Neuronal stem cell (in vitro differentiated cells): ENCODE measurements around the gene RHO.
A peak's percentile ranks its signal among the peaks of the same experiment; 100 is the strongest.
"Not testable (repeated sequence)": the region's sequence is repeated elsewhere in the genome, so short reads cannot be mapped to it uniquely, and the experiment has no call there.

Experiments
- DNase-seq: peaks from one replicate; pipeline ENCODE4 v3.0.0-alpha.2; 2013; ENCODE audit warnings: low spot score
- H2AFZ ChIP-seq: one replicate; pipeline ENCODE4 v1.6.1; 2013; ENCODE audit warnings: mild to moderate bottlenecking, low read length, inconsistent platforms
- H2AK5ac ChIP-seq: 2 replicates; pipeline ENCODE4 v1.6.1; 2013; ENCODE audit warnings: low read depth, mild to moderate bottlenecking, inconsistent platforms, low read length, moderate library complexity, mixed read lengths
- H2BK120ac ChIP-seq: 2 replicates; pipeline ENCODE4 v1.6.1; 2013; ENCODE audit warnings: low read depth, mild to moderate bottlenecking, inconsistent platforms, low read length, moderate library complexity, mixed read lengths
- H2BK12ac ChIP-seq: one replicate; pipeline ENCODE4 v1.6.1; 2013; ENCODE audit warnings: low read length, inconsistent platforms
- H2BK15ac ChIP-seq: 2 replicates; pipeline ENCODE4 v1.6.1; 2013; ENCODE audit warnings: mild to moderate bottlenecking, low read length, inconsistent platforms, mixed read lengths
- H2BK5ac ChIP-seq: one replicate; pipeline ENCODE4 v1.6.1; 2013; ENCODE audit warnings: inconsistent platforms, mild to moderate bottlenecking, low read length, moderate library complexity
- H3K14ac ChIP-seq: one replicate; pipeline ENCODE4 v1.6.1; 2013; ENCODE audit warnings: low read length, inconsistent platforms
- H3K18ac ChIP-seq: 2 replicates; pipeline ENCODE4 v1.6.1; 2013; ENCODE audit warnings: low read length, inconsistent platforms
- H3K23ac ChIP-seq: 2 replicates; pipeline ENCODE4 v1.6.1; 2013; ENCODE audit warnings: low read depth, mild to moderate bottlenecking, mixed read lengths, low read length, inconsistent platforms; ENCODE audit not compliant: poor library complexity
- H3K27ac ChIP-seq: replicated peaks from 3 replicates; pipeline ENCODE4 v1.5.1; 2013; ENCODE audit warnings: low read length, inconsistent platforms
- H3K27me3 ChIP-seq, 3 experiments: 2 replicates each; pipeline ENCODE4 v1.6.1; 2013; ENCODE audit warnings: low read length in 3 of 3, mild to moderate bottlenecking in 2 of 3, inconsistent platforms in 1 of 3, low read depth in 1 of 3, mixed read lengths in 1 of 3, moderate library complexity in 1 of 3; ENCODE audit not compliant: control insufficient read depth in 3 of 3, insufficient read depth in 3 of 3
- H3K36me3 ChIP-seq, 2 donors: replicated peaks in 1 of 2; 2 replicates each; pipeline ENCODE4 v1.6.1; 2013; ENCODE audit warnings: low read length in 2 of 2; ENCODE audit not compliant: control insufficient read depth in 2 of 2, insufficient read depth in 2 of 2
- H3K4ac ChIP-seq: 2 replicates; pipeline ENCODE4 v1.6.1; 2013; ENCODE audit warnings: inconsistent platforms, mild to moderate bottlenecking, low read length, moderate library complexity
- H3K4me1 ChIP-seq, 2 donors: 1 replicate in 1 of 2; 2 replicates in 1 of 2; pipeline ENCODE4 v1.6.1; 2013; ENCODE audit warnings: low read length in 2 of 2, low read depth in 1 of 2; ENCODE audit not compliant: control insufficient read depth in 2 of 2, insufficient read depth in 1 of 2
- H3K4me2 ChIP-seq: one replicate; pipeline ENCODE4 v1.6.1; 2013; ENCODE audit warnings: mild to moderate bottlenecking, low read length, inconsistent platforms; ENCODE audit not compliant: insufficient read depth, poor library complexity, severe bottlenecking
- H3K4me3 ChIP-seq, 2 donors: 2 replicates each; pipeline ENCODE4 v1.5.1; 2013; ENCODE audit warnings: low read length in 2 of 2, mild to moderate bottlenecking in 2 of 2, inconsistent platforms in 1 of 2, moderate library complexity in 1 of 2
- H3K79me1 ChIP-seq: one replicate; pipeline ENCODE4 v1.6.1; 2013; ENCODE audit warnings: low read depth, mild to moderate bottlenecking, inconsistent platforms, low read length, moderate library complexity
- H3K9ac ChIP-seq: one replicate; pipeline ENCODE4 v1.6.1; 2013; ENCODE audit warnings: mild to moderate bottlenecking, low read depth, low read length, inconsistent platforms; ENCODE audit not compliant: poor library complexity
- H3K9me3 ChIP-seq, 2 donors: replicated peaks in 1 of 2; 2 replicates each; pipeline versions ENCODE3 to v1.6.1; 2013; ENCODE audit warnings: low read length in 2 of 2, mild to moderate bottlenecking in 2 of 2, inconsistent platforms in 1 of 2, low read depth in 1 of 2, mixed read lengths in 1 of 2, moderate library complexity in 1 of 2; ENCODE audit not compliant: control insufficient read depth in 2 of 2, insufficient read depth in 1 of 2
- H4K8ac ChIP-seq: one replicate; pipeline ENCODE4 v1.6.1; 2013; ENCODE audit warnings: low read depth, mild to moderate bottlenecking, inconsistent platforms, low read length, moderate library complexity
- H4K91ac ChIP-seq: one replicate; pipeline ENCODE4 v1.6.1; 2013; ENCODE audit warnings: low read length, low read depth, mild to moderate bottlenecking, inconsistent platforms; ENCODE audit not compliant: poor library complexity
- WGBS, 2 donors: extraction: QIAGEN DNeasy Blood & Tissue Kit; methylation state at CpG; one replicate each; pipeline ENCODE4 v1.1.7; 2013; ENCODE audit warnings: missing lambda C conversion rate in 2 of 2, mixed read lengths in 1 of 2; ENCODE audit not compliant: insufficient read length in 2 of 2, insufficient replicate concordance in 1 of 2; ENCODE audit errors: extremely low coverage in 2 of 2; 5-methylcytosine and 5-hydroxymethylcytosine counted together

The RHO gene

DNA sequence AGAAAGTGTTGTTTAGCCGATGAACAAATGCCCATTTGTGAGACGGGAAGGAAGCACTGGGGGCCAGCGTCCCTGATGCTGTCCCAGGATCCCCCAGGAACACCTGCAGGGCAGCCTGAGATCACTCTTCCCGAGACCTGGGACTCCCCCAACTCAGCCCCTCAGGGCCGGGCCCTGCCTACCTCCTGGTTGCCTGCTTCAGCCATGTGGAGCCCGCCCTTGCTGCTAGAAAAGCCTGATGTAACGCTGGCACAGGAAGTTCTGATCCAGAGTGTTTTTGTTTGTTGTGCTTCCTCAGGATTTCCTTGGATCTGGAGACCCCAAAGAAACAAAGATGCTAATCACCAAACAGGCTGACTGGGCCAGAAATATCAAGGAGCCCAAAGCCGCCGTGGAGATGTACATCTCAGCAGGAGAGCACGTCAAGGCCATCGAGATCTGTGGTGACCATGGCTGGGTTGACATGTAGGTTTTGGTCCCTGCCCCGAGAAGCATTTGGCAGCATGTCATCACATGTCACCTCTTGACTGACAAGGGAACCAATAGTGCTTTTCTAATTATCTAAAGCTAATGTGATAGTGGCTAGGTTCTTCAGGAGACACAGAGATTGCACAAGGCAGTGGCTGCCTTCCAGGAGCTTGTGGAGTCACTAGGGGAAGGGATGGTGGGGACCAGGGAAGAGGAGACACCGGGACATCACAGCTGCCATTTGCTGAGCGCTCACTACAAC, 28.7 kb upstream of the RHO start:
- not testable (repeated sequence) for H3K4ac ChIP-seq, H3K23ac ChIP-seq, H2BK15ac ChIP-seq, H3K27me3 ChIP-seq, H4K8ac ChIP-seq, H4K91ac ChIP-seq, H3K4me1 ChIP-seq, H3K27ac ChIP-seq, H2AK5ac ChIP-seq, DNase-seq, H2AFZ ChIP-seq, H3K9me3 ChIP-seq, H3K9ac ChIP-seq, H3K79me1 ChIP-seq, H2BK120ac ChIP-seq, H2BK5ac ChIP-seq, H3K4me3 ChIP-seq, H3K4me2 ChIP-seq, H3K14ac ChIP-seq, H2BK12ac ChIP-seq, H3K18ac ChIP-seq
- no CpG with 5 or more reads among the region's 14 CpGs for WGBS, 2 donors
- peaks cover 12 to 69% of the 10 kb centered on the region in 2 donors for H3K36me3 ChIP-seq

DNA sequence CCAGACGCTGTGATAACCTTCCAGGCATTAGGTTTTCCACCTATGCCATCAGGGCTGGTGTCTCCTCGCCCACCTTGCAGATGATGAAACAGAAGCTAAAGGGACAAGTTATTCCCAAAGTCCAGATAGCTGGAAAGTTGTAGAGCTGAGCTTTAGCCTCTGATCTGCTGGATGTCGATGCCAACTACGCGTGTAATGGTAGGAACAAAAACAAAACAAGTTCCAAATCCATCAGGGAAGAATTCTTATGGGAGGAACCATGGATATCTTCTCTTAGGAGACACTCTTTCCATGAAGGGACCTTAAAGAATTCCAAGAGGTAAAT, 28.1 kb upstream of the RHO start:
- H3K79me1 ChIP-seq, result no peaks in the 10 kb centered on the region
- H3K4me3 ChIP-seq, result no peak overlapping the region
- no peak overlapping the region for H3K14ac ChIP-seq
- peaks cover 1 to 4% of the 10 kb centered on the region in 2 donors for H3K4me1 ChIP-seq
- no CpG with 5 or more reads among the region's 5 CpGs for WGBS, 2 donors
- H4K91ac ChIP-seq, result no peak overlapping the region
- H2AK5ac ChIP-seq, result no peak overlapping the region
- H3K9ac ChIP-seq, result no peak overlapping the region
- no peak overlapping the region for H4K8ac ChIP-seq
- no peak overlapping the region for H2BK5ac ChIP-seq
- no peaks in the 10 kb centered on the region for H3K27me3 ChIP-seq
- H2BK15ac ChIP-seq, result no peak overlapping the region
- H3K4ac ChIP-seq, result no peak overlapping the region
- no peak overlapping the region for H2BK12ac ChIP-seq
- H3K4me2 ChIP-seq, result no peak overlapping the region
- no peak overlapping the region for H3K23ac ChIP-seq
- no peak overlapping the region for H2BK120ac ChIP-seq
- H3K36me3 ChIP-seq, result peaks cover 12 to 74% of the 10 kb centered on the region in 2 donors
- H3K9me3 ChIP-seq, result no peaks in the 10 kb centered on the region
- H3K27ac ChIP-seq, result no peak overlapping the region
- no peak for DNase-seq
- no peak overlapping the region for H2AFZ ChIP-seq
- no peak overlapping the region for H3K18ac ChIP-seq

DNA sequence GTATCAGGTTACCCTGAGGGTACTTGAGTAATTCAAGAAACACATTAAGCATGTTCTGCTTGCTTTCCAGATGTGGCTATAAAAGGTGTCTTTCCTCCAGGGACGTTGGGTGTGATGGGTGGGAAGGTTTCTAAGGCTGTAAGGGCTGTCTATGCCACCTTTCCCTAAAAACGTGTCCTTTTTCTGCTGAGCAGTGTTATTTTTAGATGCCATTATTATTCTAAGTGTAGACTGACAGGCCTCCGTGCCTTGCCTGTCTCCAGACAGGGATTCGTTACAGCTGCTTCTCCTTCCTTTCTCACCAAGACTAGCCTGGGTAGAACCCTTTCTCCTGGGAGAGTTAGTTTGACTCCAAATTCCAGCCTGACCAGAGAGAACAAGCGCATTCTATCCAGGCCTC, 26.8 kb upstream of the RHO start:
- H2BK120ac ChIP-seq, result no peak overlapping the region
- no peaks in the 10 kb centered on the region for H3K27me3 ChIP-seq
- H4K8ac ChIP-seq, result no peak overlapping the region
- H3K4me2 ChIP-seq, result no peak overlapping the region
- H3K36me3 ChIP-seq, result peaks cover 17 to 77% of the 10 kb centered on the region in 2 donors
- no peak overlapping the region for H4K91ac ChIP-seq
- H3K4me3 ChIP-seq, result no peak overlapping the region
- no peaks in the 10 kb centered on the region for H3K79me1 ChIP-seq
- H2BK15ac ChIP-seq, result no peak overlapping the region
- no peak overlapping the region for H3K14ac ChIP-seq
- no peak overlapping the region for H3K9ac ChIP-seq
- no peak overlapping the region for H2AFZ ChIP-seq
- H3K23ac ChIP-seq, result no peak overlapping the region
- no peaks in the 10 kb centered on the region for H3K4me1 ChIP-seq
- H2BK12ac ChIP-seq, result no peak overlapping the region
- DNase-seq, result no peak
- no peak overlapping the region for H3K27ac ChIP-seq
- WGBS, 2 donors, result no CpG with 5 or more reads among the region's 5 CpGs
- no peak overlapping the region for H3K18ac ChIP-seq
- H2BK5ac ChIP-seq, result no peak overlapping the region
- H3K9me3 ChIP-seq, result no peaks in the 10 kb centered on the region
- no peak overlapping the region for H2AK5ac ChIP-seq
- no peak overlapping the region for H3K4ac ChIP-seq

DNA sequence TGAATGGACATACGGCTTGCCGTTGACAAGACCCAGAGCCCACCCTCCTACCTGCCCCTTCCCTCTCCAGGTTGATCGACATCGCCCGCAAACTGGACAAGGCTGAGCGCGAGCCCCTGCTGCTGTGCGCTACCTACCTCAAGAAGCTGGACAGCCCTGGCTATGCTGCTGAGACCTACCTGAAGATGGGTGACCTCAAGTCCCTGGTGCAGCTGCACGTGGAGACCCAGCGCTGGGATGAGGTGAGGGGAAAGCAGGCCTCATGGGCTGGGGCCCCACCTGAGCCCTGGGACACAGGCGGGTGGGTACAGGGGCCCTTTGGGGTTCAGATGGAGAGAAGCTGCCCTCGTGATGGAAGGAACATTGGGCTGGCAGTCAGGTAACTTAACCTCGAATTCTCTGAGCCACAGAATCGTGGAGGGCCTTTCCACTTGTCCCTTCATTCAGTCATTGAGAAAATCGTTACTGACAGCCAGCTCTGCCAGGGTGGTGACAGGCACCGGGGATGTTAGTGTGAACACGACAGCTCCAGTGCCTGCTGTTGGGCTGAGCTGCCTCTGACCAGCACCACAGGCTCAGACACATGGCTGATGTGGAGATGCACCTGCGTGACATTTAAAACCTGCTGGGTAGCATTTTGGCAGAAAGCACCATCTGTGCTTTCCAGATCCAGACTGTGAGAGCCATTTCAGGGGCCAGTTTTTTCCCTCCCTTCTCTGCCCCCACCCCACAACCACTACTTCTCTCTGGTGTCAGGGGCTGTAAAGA, 25.6 kb upstream of the RHO start:
- H3K27me3 ChIP-seq, result no peaks in the 10 kb centered on the region
- no peak overlapping the region for H3K14ac ChIP-seq
- H2BK120ac ChIP-seq, result no peak overlapping the region
- H3K4ac ChIP-seq, result no peak overlapping the region
- H3K36me3 ChIP-seq, result peaks cover 23 to 79% of the 10 kb centered on the region in 2 donors
- peak overlapping the region in 1 of 2 donors; percentile 38 for H3K4me3 ChIP-seq
- H3K18ac ChIP-seq, result peak overlapping the region; percentile 23
- DNase-seq, result no peak
- no peaks in the 10 kb centered on the region for H3K4me1 ChIP-seq
- H3K9ac ChIP-seq, result no peak overlapping the region
- H3K27ac ChIP-seq, result no peak overlapping the region
- H3K79me1 ChIP-seq, result no peaks in the 10 kb centered on the region
- no CpG with 5 or more reads among the region's 18 CpGs for WGBS, 2 donors
- peak overlapping the region; percentile 21 for H2BK5ac ChIP-seq
- H2BK12ac ChIP-seq, result no peak overlapping the region
- H3K4me2 ChIP-seq, result no peak overlapping the region
- no peak overlapping the region for H4K8ac ChIP-seq
- no peak overlapping the region for H2BK15ac ChIP-seq
- no peak overlapping the region for H2AK5ac ChIP-seq
- H3K23ac ChIP-seq, result no peak overlapping the region
- H4K91ac ChIP-seq, result no peak overlapping the region
- no peaks in the 10 kb centered on the region for H3K9me3 ChIP-seq
- H2AFZ ChIP-seq, result no peak overlapping the region
